Astrocyte of the cerebellum (primary cell): Measurements from ENCODE around the gene MUS81.
"Not testable (repeated sequence)": the region's sequence is repeated elsewhere in the genome, so short reads cannot be mapped to it uniquely, and the experiment has no call there.

Experiments used
- DNase-seq: peaks from one replicate; pipeline ENCODE4 v3.0.0-alpha.2; 2011; ENCODE audit warnings: low read depth
- H3K4me3 ChIP-seq: 2 replicates; pipeline ENCODE4 v1.5.1; 2011; ENCODE audit warnings: mild to moderate bottlenecking, low read depth, low read length, moderate library complexity
- CTCF ChIP-seq: IDR thresholded peaks from 2 replicates; pipeline ENCODE4 v1.5.1; 2012; ENCODE audit warnings: low read length, low read depth, moderate library complexity, mild to moderate bottlenecking; ENCODE audit errors: missing control alignments
- in situ Hi-C: cut with HindIII; loops from 2 replicates; pipeline ENCODE4 v1.10.0; 2017; ENCODE audit warnings: low sequenced_read_pairs

The MUS81 gene

GRCh38 chr11:65833297-65834030 is 26.8 kb upstream of the MUS81 start, which contains the start of gene SNX32:
Gene SNX32 (plus strand): TSS chr11:65833963. CDS start chr11:65834066, 103 bp downstream.
- H3K4me3 ChIP-seq, result peak within 1 kb of the TSS; percentile 74
- DNase-seq, result peak; percentile 80
- in situ Hi-C loops, result no loop called here
- no peak for TF ChIP-seq CTCF

DNA sequence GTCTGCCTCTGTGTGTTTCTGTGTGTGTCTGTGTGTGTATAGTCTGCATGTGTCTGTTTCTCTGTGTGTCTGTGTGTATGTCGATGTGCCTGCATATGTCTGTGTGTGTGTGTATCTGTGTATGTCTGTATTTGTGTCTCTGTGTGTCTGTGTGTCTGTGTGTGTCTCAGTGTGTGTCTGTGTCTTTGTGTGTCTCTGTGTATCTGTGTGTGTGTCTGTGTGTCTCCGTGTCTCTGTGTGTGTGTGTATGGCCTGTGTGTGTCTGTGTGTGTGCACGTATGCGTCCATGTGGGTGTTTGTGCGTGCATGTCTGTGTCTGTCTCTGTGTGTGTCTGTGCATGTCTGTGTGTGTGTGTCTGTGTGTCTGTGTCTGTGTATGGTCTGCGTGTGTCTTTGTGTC is 26.0 kb upstream of the MUS81 start:
- in situ Hi-C loops, result no loop called here
- no peak for DNase-seq
- peak overlapping the region; percentile 74 for H3K4me3 ChIP-seq
- TF ChIP-seq CTCF, result no peak

GRCh38 chr11:65842144-65842543 is 18.1 kb upstream of the MUS81 start:
- DNase-seq, result no peak
- in situ Hi-C loops, result no loop called here
- no peak overlapping the region for H3K4me3 ChIP-seq
- no peak for TF ChIP-seq CTCF

DNA sequence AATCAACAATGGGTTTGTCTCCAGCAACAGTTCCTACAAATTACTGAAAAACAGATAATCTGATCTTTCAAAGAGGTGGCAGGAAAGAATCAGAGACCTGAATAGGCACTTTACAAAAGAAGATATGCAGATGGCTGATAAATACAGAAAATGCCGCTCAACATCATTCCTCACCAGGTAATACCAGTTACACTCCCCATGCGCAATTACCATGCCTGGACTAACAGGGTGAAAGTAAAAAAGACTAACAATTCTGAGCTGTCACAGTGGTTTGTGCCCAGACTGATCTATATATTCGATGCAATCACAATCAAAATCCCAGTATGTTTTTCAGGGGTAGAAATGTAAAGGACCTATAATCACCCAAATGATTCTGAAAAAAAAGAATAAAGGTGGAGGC is 16.4 kb upstream of the MUS81 start:
- no peak for DNase-seq
- no peak for TF ChIP-seq CTCF
- H3K4me3 ChIP-seq, result no peak overlapping the region
- in situ Hi-C loops, result no loop called here

DNA sequence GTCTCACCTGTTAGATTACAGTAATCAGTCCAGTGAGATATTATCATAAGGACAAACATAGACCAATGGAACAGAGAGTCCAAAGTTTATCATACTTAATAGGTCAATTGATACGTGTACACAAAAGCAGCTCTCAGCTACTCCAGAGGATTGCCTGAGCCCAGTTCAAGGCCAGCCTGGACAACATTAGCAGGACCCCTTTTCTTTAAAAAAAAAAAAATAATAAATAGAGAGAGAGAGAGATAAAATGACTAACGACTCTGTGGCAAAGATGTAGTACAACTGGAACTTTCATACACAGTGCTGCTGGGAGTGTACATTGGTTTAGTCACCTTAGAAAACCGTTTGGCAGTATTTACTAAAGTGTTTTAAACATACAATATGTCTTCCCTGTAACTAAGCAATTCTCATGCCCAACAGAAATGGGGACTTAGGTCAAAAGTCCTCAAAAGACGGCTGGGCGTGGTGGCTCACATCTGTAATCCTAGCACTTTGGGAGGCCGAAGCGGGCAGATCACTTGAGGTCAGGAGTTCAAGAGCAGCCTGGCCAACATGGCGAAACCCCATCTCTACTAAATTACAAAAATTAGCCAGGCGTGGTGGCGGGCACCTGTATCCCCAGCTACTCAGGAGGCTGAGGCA is 15.9 kb upstream of the MUS81 start:
- DNase-seq, result no peak
- no peak for TF ChIP-seq CTCF
- H3K4me3 ChIP-seq, result no peak overlapping the region
- in situ Hi-C loops, result no loop called here

DNA sequence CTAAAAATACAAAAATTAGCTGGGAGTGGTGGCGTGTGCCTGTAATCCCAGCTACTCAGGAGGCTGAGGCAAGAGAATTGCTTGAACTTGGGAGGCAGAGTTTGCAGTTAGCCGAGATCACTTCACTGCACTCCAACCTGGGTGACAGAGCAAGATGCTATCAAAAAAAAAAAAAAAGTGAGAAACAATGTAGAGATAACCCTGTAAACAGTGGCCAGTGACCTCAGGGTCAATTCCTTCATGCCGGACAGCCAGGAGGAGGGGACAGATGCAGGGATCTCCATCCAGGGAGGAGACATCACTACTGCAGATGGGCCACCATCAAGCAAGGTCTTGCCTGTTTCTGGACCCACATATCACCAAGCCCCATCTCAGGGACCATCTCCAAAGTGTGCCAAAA is 12.5 kb upstream of the MUS81 start:
- H3K4me3 ChIP-seq, result no peak overlapping the region
- TF ChIP-seq CTCF, result no peak
- DNase-seq, result no peak
- in situ Hi-C loops, result no loop called here

GRCh38 chr11:65848693-65849092 is 11.5 kb upstream of the MUS81 start:
- in situ Hi-C loops, H3K4me3 ChIP-seq: not testable (repeated sequence)

More at GRCh38 chr11:65848693-65849092, 11.5 kb upstream of the MUS81 start:
- DNase-seq, result not testable (repeated sequence)
